HCT116 (cell line): ENCODE measurements around the gene ZDHHC14. TPM values are rescaled to one million over a fixed set of nuclear protein-coding genes. Genes with fewer than 3 reads are reported as not detected.

Experiments used
- ATAC-seq: fragments of 200-7000 bp; cut with Tn5 transposase; 2 replicates; pipeline ENCODE4 v1.9.1; 2020; ENCODE audit warnings: mild to moderate bottlenecking, moderate library complexity
- BruUV-seq: library from RNA; stranded (reverse); fragments of 400-500 nt; replicated peaks from 2 replicates; lab custom pipeline; 2021; lab: Mats Ljungman, UMichigan
- CTCF ChIA-PET: fragments of 300-600 bp; sonication (Branson Sonifier 250); formaldehyde crosslinking; loops from one replicate; lab custom pipeline; 2021; ENCODE audit warnings: antibody characterized with exemption; lab: Charles Lee
- POLR2A ChIA-PET: fragments of 300-600, 350-600 bp; sonication (Branson Sonifier 250); formaldehyde crosslinking; loops from one replicate; lab custom pipeline; 2021; ENCODE audit warnings: antibody characterized with exemption; lab: Charles Lee
- RAD21 ChIA-PET, 2 experiments: fragments of 300-600 bp; sonication (Branson Sonifier 250); formaldehyde crosslinking; loops; one replicate each; lab custom pipeline; 2023; ENCODE audit warnings: low total read pairs in 2 of 2; ENCODE audit not compliant: uncharacterized antibody in 2 of 2, unreplicated experiment in 2 of 2, low non-redundant PET in 1 of 2; lab: Charles Lee
- DNase-seq: peaks from one replicate; pipeline ENCODE4 v3.0.0-alpha.2; 2010; ENCODE audit warnings: low read depth, low spot score
- H2AFZ ChIP-seq: fragments of 200-600 bp; shearing (Covaris generic), sonication (generic); 2 replicates; pipeline ENCODE4 v1.6.1; 2017; ENCODE audit warnings: low read depth, mixed run types, mixed read lengths, antibody characterized with exemption, low read length; ENCODE audit not compliant: poor library complexity, severe bottlenecking
- H3K27ac ChIP-seq: 2 replicates; pipeline ENCODE4 v1.5.1; 2012; ENCODE audit warnings: low read depth, low read length
- H3K27me3 ChIP-seq: fragments of 200-600 bp; sonication (generic); 2 replicates; pipeline ENCODE4 v1.6.1; 2016; ENCODE audit warnings: mixed run types, low read length, mixed read lengths; ENCODE audit not compliant: insufficient read depth
- H3K36me3 ChIP-seq, 2 experiments: fragments of 200-500 bp in 1 of 2; fragments of 200-600 bp in 1 of 2; sonication (Bioruptor generic) in 1 of 2; sonication (generic) in 1 of 2; 2 replicates each; pipeline versions ENCODE4 v1.5.1 to v1.6.1; 2014 to 2016; ENCODE audit warnings: low read length in 2 of 2, inconsistent platforms in 1 of 2, mixed read lengths in 1 of 2, mixed run types in 1 of 2; ENCODE audit not compliant: insufficient read depth in 2 of 2, control insufficient read depth in 1 of 2
- H3K4me1 ChIP-seq, 2 experiments: fragments of 200-600 bp in 1 of 2; sonication (generic) in 1 of 2; 2 replicates each; pipeline versions ENCODE4 v1.5.1 to v1.6.1; 2012 to 2017; ENCODE audit warnings: low read length in 2 of 2, inconsistent platforms in 1 of 2, mild to moderate bottlenecking in 1 of 2, mixed read lengths in 1 of 2, mixed run types in 1 of 2, moderate library complexity in 1 of 2; ENCODE audit not compliant: insufficient read depth in 2 of 2, control insufficient read depth in 1 of 2
- H3K4me2 ChIP-seq: fragments of 200-600 bp; sonication (generic); 2 replicates; pipeline ENCODE4 v1.6.1; 2017; ENCODE audit warnings: mixed run types, low read length, mixed read lengths
- H3K4me3 ChIP-seq, 2 experiments: fragments of 200-600 bp in 1 of 2; sonication (generic) in 1 of 2; replicated peaks in 1 of 2; 2 replicates each; pipeline ENCODE4 v1.5.1; 2011 to 2016; ENCODE audit warnings: low read length in 2 of 2, control low read depth in 1 of 2, low read depth in 1 of 2, mild to moderate bottlenecking in 1 of 2, mixed read lengths in 1 of 2, mixed run types in 1 of 2
- H3K79me2 ChIP-seq: fragments of 200-600 bp; sonication (generic); 2 replicates; pipeline ENCODE4 v1.6.1; 2017; ENCODE audit warnings: mild to moderate bottlenecking, mixed run types, low read length, moderate library complexity, mixed read lengths; ENCODE audit not compliant: insufficient read depth
- H3K9ac ChIP-seq: fragments of 200-600 bp; sonication (generic); 2 replicates; pipeline ENCODE4 v1.6.1; 2016; ENCODE audit warnings: low read length, mixed read lengths
- H3K9me2 ChIP-seq: fragments of 200-600 bp; sonication (generic), shearing (Covaris generic); 2 replicates; pipeline ENCODE4 v1.6.1; 2017; ENCODE audit warnings: mixed run types, mild to moderate bottlenecking, moderate library complexity; ENCODE audit not compliant: insufficient read depth
- H3K9me3 ChIP-seq, 2 experiments: fragments of 200-500 bp in 1 of 2; fragments of 200-600 bp in 1 of 2; sonication (Bioruptor generic) in 1 of 2; sonication (generic) in 1 of 2; 2 replicates each; pipeline ENCODE4 v1.6.1; 2014 to 2017; ENCODE audit warnings: low read length in 2 of 2, mixed read lengths in 2 of 2, inconsistent platforms in 1 of 2, low read depth in 1 of 2, mild to moderate bottlenecking in 1 of 2, mixed run types in 1 of 2, moderate library complexity in 1 of 2; ENCODE audit not compliant: control insufficient read depth in 1 of 2, insufficient read depth in 1 of 2
- H4K20me1 ChIP-seq: fragments of 200-600 bp; sonication (generic), shearing (Covaris generic); 2 replicates; pipeline ENCODE4 v1.6.1; 2017; ENCODE audit warnings: mixed run types, mild to moderate bottlenecking, moderate library complexity; ENCODE audit not compliant: insufficient read depth
- ATF3 ChIP-seq: IDR thresholded peaks from 2 replicates; pipeline ENCODE4 v1.6.1; 2012
- JUND ChIP-seq: IDR thresholded peaks from 2 replicates; pipeline ENCODE4 v1.6.1; 2012
- POLR2A ChIP-seq: IDR thresholded peaks from 2 replicates; pipeline ENCODE4 v1.7.0; 2011; ENCODE audit warnings: borderline replicate concordance; ENCODE audit not compliant: insufficient read depth, insufficient read length; ENCODE audit errors: extremely low read depth
- POLR2AphosphoS5 ChIP-seq: IDR thresholded peaks from 2 replicates; pipeline ENCODE4 v1.6.1; 2011; ENCODE audit warnings: mild to moderate bottlenecking, low read depth, low read length, moderate library complexity
- REST ChIP-seq: IDR thresholded peaks from 2 replicates; pipeline ENCODE4 v1.6.1; 2012; ENCODE audit warnings: low read depth
- SP1 ChIP-seq: IDR thresholded peaks from 2 replicates; pipeline ENCODE4 v1.6.1; 2012; ENCODE audit warnings: low read depth
- SRF ChIP-seq: IDR thresholded peaks from 2 replicates; pipeline ENCODE4 v1.6.1; 2012; ENCODE audit warnings: low read depth
- TCF7L2 ChIP-seq: IDR thresholded peaks from 2 replicates; pipeline ENCODE4 v1.7.0; 2011; ENCODE audit warnings: borderline replicate concordance, inconsistent platforms; ENCODE audit not compliant: insufficient read depth, insufficient read length; ENCODE audit errors: extremely low read depth
- ZNF274 ChIP-seq: fragments of 200-500 bp; sonication (Bioruptor generic); IDR thresholded peaks from 2 replicates; pipeline ENCODE4 v1.6.1; 2014; ENCODE audit warnings: mild to moderate bottlenecking, low read depth, low read length, inconsistent platforms
- intact Hi-C: fragments of 100-400 bp; cut with micrococcal nuclease; formaldehyde crosslinking; loops from 2 replicates; pipeline ENCODE4 v1.10.0; 2022
- total RNA-seq: library from RNA; stranded (reverse); gene quantifications from one replicate; pipeline ENCODE4 v1.2.1, GENCODE V29; 2021; ENCODE audit not compliant: unreplicated experiment
- TF ChIP-seq, protein P1 (sequence below): IDR thresholded peaks from 2 replicates; pipeline ENCODE4 v1.6.1; 2011; ENCODE audit warnings: mild to moderate bottlenecking, low read length, moderate library complexity; ENCODE audit not compliant: insufficient replicate concordance; ENCODE audit errors: extremely low read depth

Gene ZDHHC14
- total RNA-seq, 1 experiment from 2014 or later = 5.3 TPM

DNA sequence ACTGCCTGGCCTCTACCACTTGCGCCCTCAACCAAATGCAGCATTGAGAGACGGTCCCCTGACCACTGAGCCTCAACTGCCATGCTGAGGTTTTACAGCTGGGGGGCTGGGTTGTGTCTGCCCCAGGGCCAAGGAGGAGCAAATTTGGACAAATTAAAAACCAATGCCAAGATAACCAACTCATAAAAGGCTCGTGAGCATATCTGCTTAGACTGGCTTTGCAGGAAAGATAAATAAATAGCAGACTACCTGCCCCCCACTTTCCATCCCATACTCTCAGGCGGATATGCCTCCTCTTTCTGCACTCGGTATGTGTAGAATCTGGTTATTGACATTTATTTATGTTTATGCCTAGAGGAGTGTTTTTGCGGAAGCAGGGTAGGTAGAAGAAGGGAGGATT lies 76.8 kb downstream of the ZDHHC14 start:
- BruUV-seq = no TSS peak
- ATAC-seq = no peak
- RAD21 ChIA-PET = no interaction called here
- Histone ChIP-seq H4K20me1 (no peaks in the 10 kb centered on the region), H3K4me2 (no peak overlapping the region), H3K27ac (no peak overlapping the region), H3K9me3 (no peaks in the 10 kb centered on the region), H3K36me3 (no peaks in the 10 kb centered on the region), H3K9ac (no peak overlapping the region), H3K4me3 (no peak overlapping the region), H3K4me1 (peaks cover 0 to 5% of the 10 kb centered on the region in 2 experiments; a peak in 1 of 4 replicates), H3K27me3 (no peaks in the 10 kb centered on the region), H3K9me2 (no peaks in the 10 kb centered on the region), H3K79me2 (no peaks in the 10 kb centered on the region), H2AFZ (no peak overlapping the region)
- intact Hi-C loops = no loop called here
- no peak for TF ChIP-seq SRF
- TF ChIP-seq POLR2A = no peak
- no peak for TF ChIP-seq ZNF274
- TF ChIP-seq, protein P1, sequence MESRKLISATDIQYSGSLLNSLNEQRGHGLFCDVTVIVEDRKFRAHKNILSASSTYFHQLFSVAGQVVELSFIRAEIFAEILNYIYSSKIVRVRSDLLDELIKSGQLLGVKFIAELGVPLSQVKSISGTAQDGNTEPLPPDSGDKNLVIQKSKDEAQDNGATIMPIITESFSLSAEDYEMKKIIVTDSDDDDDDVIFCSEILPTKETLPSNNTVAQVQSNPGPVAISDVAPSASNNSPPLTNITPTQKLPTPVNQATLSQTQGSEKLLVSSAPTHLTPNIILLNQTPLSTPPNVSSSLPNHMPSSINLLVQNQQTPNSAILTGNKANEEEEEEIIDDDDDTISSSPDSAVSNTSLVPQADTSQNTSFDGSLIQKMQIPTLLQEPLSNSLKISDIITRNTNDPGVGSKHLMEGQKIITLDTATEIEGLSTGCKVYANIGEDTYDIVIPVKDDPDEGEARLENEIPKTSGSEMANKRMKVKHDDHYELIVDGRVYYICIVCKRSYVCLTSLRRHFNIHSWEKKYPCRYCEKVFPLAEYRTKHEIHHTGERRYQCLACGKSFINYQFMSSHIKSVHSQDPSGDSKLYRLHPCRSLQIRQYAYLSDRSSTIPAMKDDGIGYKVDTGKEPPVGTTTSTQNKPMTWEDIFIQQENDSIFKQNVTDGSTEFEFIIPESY = no peak
- no peak for TF ChIP-seq ATF3
- TF ChIP-seq REST = no peak
- TF ChIP-seq POLR2AphosphoS5 = no peak
- no peak for TF ChIP-seq TCF7L2
- TF ChIP-seq SP1 = no peak
- TF ChIP-seq JUND = no peak
- POLR2A ChIA-PET = no interaction called here
- CTCF ChIA-PET = no interaction called here
- DNase-seq = no peak
